ENCODE measurements around the gene RHO. TPM values are rescaled to one million over a fixed set of nuclear protein-coding genes. Genes with fewer than 3 reads are reported as not detected.

Gene RHO
- total RNA-seq, 4 donors from 2014 or later: not detected

- Histone ChIP-seq H3K27ac (no peak overlapping the region), H3K27me3 (no peaks in the 10 kb centered on the region), H3K4me1 (peaks cover 30% of the 10 kb centered on the region), H3K36me3 (peaks cover 79% of the 10 kb centered on the region), H3K4me3 (no peak overlapping the region), H3K9me3 (no peaks in the 10 kb centered on the region)
- WGBS: 60% methylated on average over 6 of the region's 6 CpGs
- no peak for DNase-seq (ENCODE audit: low spot score in 2 of 2)
- TF ChIP-seq POLR2A (IDR thresholded peaks at IDR 0.05) (no peak), POLR2AphosphoS5 (IDR thresholded peaks at IDR 0.05) (no peak), CTCF (IDR thresholded peaks at IDR 0.05) (no peak), EP300 (IDR thresholded peaks at IDR 0.05) (no peak)
Observed at GRCh38 chr3:129567939-129568338, 39.5 kb downstream of the RHO start.

- Histone ChIP-seq H3K27ac (no peak overlapping the region), H3K9me3 (no peaks in the 10 kb centered on the region), H3K36me3 (peaks cover 86% of the 10 kb centered on the region), H3K4me3 (no peak overlapping the region), H3K27me3 (no peaks in the 10 kb centered on the region), H3K4me1 (peaks cover 17% of the 10 kb centered on the region)
- WGBS: 86% methylated on average over 4 of the region's 7 CpGs
- no peak for DNase-seq (ENCODE audit: low spot score in 2 of 2)
- TF ChIP-seq EP300 (IDR thresholded peaks at IDR 0.05) (no peak), CTCF (IDR thresholded peaks at IDR 0.05) (no peak), POLR2AphosphoS5 (IDR thresholded peaks at IDR 0.05) (no peak), POLR2A (IDR thresholded peaks at IDR 0.05) (no peak)
Observed at GRCh38 chr3:129569856-129570255, 41.4 kb downstream of the RHO start.

- H3K27me3 ChIP-seq: no peaks in the 10 kb centered on the region
- H3K4me3 ChIP-seq: no peak overlapping the region
- H3K27ac ChIP-seq: no peak overlapping the region
- no peaks in the 10 kb centered on the region for H3K9me3 ChIP-seq
- peaks cover 24% of the 10 kb centered on the region for H3K4me1 ChIP-seq
- no peak for TF ChIP-seq POLR2AphosphoS5 (IDR thresholded peaks at IDR 0.05)
- no peak for TF ChIP-seq EP300 (IDR thresholded peaks at IDR 0.05)
- TF ChIP-seq POLR2A (IDR thresholded peaks at IDR 0.05): no peak
- TF ChIP-seq CTCF (IDR thresholded peaks at IDR 0.05): no peak
- 90% methylated on average over 10 of the region's 22 CpGs for WGBS
- DNase-seq (ENCODE audit: low spot score in 2 of 2): no peak
- H3K36me3 ChIP-seq: peaks cover 75% of the 10 kb centered on the region
Observed at GRCh38 chr3:129571605-129572547, 43.4 kb downstream of the RHO start.

DNA sequence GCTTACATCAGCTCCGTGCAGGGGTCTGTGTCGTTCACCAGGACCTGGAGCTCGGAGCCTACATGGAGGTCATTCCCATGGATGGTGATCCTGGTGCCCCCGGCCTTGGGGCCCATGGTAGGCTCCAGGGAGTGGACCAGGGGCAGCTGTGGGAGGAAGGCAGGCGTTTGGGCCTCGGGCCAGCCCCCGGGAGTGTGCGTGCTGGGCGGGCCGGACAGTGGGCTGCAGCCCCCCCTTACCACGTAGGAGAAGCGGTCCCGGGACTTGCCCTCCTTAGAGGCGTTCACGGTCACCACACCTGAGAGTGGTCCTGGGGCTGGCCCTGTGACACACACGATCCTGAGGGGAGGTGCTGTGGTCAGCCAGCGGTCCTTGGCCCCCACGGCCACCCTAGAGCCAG lies 44.2 kb downstream of the RHO start:
- no CpG with 5 or more reads among the region's 18 CpGs for WGBS
- TF ChIP-seq POLR2A (IDR thresholded peaks at IDR 0.05) (no peak), EP300 (IDR thresholded peaks at IDR 0.05) (no peak), CTCF (IDR thresholded peaks at IDR 0.05) (no peak), POLR2AphosphoS5 (IDR thresholded peaks at IDR 0.05) (no peak)
- peaks cover 74% of the 10 kb centered on the region for H3K36me3 ChIP-seq

DNA sequence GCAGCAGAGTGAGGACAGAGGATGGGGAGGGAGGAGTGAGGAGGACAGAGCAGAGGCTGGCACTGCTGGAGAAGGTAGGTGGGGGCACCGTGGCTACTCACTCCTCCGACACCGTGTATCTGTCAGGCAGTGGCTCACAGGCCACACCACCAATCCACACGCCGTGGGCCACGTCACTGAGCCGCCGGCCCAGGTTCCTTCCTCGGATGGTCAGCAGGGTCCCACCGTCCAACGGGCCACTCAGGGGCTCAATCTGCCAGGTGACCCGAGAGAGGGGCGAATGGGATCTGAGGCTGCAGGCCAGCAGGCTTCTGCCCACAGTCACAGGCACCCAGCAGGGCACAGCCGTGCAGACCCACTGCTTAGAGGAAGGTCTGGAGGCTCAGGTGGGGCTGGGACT lies 45.1 kb downstream of the RHO start:
- no peak for DNase-seq (ENCODE audit: low spot score in 2 of 2)
- Histone ChIP-seq H3K9me3 (no peaks in the 10 kb centered on the region), H3K27me3 (no peaks in the 10 kb centered on the region), H3K4me3 (no peak overlapping the region), H3K4me1 (peaks cover 30% of the 10 kb centered on the region), H3K36me3 (peaks cover 76% of the 10 kb centered on the region), H3K27ac (no peak overlapping the region)
- TF ChIP-seq CTCF (IDR thresholded peaks at IDR 0.05) (no peak), EP300 (IDR thresholded peaks at IDR 0.05) (no peak), POLR2A (IDR thresholded peaks at IDR 0.05) (no peak), POLR2AphosphoS5 (IDR thresholded peaks at IDR 0.05) (no peak)
- WGBS: 90% methylated on average over 2 of the region's 14 CpGs

More for the DNA sequence above, 44.2 kb downstream of the RHO start:
- DNase-seq (ENCODE audit: low spot score in 2 of 2): no peak
- Histone ChIP-seq H3K4me1 (peaks cover 24% of the 10 kb centered on the region), H3K4me3 (no peak overlapping the region), H3K9me3 (no peaks in the 10 kb centered on the region), H3K27ac (no peak overlapping the region), H3K27me3 (no peaks in the 10 kb centered on the region)
